ENCODE results near the gene SNX30.

GRCh38 chr9:112809351-112809848 is 58.8 kb downstream of the SNX30 start:
- no peak for TF ChIP-seq CTCF (conservative IDR thresholded peaks at IDR 0.05)
- no peak for TF ChIP-seq EZH2 (IDR thresholded peaks at IDR 0.05; ENCODE audit: low read depth)
